NK-92 (cell line): ENCODE measurements around the gene EWSR1.
"Not testable (repeated sequence)": the region's sequence is repeated elsewhere in the genome, so short reads cannot be mapped to it uniquely, and the experiment has no call there.

Experiments
- DNase-seq: peaks from one replicate; lab custom pipeline; 2025; ENCODE audit not compliant: unreplicated experiment; lab: John Stamatoyannopoulos, UW

Gene EWSR1, protein sequence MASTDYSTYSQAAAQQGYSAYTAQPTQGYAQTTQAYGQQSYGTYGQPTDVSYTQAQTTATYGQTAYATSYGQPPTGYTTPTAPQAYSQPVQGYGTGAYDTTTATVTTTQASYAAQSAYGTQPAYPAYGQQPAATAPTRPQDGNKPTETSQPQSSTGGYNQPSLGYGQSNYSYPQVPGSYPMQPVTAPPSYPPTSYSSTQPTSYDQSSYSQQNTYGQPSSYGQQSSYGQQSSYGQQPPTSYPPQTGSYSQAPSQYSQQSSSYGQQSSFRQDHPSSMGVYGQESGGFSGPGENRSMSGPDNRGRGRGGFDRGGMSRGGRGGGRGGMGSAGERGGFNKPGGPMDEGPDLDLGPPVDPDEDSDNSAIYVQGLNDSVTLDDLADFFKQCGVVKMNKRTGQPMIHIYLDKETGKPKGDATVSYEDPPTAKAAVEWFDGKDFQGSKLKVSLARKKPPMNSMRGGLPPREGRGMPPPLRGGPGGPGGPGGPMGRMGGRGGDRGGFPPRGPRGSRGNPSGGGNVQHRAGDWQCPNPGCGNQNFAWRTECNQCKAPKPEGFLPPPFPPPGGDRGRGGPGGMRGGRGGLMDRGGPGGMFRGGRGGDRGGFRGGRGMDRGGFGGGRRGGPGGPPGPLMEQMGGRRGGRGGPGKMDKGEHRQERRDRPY

DNA sequence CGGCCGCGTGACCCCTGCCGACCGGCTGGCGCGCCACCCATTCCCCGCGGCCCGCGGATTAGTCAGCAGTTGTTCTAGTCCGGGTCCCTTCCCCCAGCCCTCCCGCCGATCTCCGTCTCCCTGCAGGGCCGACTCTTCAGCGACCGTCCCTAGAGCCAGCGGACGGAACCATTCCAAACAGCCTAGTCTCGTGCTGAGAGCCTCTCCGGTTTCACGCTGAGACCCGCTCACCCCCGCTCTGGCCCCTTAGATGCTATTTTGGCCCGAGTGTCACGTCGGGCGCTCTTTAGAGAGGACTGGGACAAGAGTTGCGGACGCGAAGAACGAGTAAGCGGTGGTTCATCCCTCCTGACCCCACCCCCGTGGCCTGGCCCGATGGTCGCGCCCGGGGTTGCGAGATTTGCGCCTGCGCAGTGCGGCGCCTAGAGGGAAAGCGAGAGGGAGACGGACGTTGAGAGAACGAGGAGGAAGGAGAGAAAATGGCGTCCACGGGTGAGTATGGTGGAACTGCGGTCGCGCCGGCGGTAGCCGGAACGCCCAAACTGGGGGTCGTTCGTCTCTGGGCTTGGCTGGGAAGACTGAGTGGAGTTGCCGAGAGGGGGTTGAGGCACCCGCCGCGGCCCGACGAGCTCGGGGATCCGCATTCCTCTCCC is at the start of gene EWSR1, which contains the start of gene RHBDD3:
EWSR1 (plus strand) TSS at position 411 of the 653 bp plus-strand sequence; CDS start at position 480, 69 bp downstream.
RHBDD3 (minus strand) TSS at position 124 of the 653 bp plus-strand sequence. CDS start 2,355 bp downstream, outside the sequence.
- peak; percentile 55 for DNase-seq

DNA sequence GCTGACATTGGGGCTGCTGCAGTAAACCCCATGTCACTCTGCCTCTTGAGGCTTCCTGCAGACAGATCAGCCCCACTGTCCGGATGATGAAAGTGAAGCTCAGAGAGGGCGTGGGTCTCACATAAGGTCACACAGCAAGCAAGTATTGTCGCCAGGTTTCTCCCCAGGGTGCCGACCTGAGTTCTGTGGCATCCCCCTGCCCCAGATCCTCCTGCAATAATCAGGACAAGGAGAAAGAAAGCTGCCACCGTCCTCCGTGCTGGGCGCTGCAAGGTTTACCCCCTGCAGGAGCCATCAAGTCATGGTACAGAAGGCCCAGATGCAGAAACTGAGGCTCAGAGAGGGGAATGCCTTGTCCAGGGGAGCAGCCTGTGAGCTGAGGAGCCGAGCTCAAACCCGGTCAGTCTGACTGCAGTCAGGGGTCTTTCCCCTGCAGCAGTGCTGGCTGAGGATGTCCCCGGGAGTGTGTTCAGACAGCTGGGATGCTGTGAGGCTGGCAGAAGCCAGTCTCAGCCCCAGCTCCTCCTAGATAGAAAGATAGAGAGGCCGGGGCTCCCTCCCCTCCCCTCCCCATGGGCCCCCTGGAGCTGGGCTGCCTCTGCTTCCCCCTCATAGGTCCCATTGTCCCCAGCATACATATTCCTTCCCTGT is 49.2 kb upstream of the EWSR1 start:
- no peak for DNase-seq

DNA sequence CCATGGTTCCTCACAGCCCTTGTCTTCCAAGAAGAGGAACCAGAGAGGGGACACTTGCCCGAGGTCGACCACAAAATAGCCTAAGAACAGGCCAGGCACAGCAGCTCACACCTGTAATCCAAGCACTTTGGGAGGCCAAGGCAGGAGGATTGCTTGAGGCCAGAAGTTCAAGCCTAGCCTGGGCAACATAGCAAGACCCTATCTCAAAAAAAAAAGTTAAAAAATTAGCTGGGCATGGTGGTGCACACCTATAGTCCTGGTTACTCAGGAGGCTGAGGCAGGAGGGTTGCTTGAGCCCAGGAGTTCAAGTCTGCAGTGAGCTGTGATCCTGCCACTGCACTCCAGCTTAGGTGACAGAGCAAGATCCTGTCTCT is 48.7 kb upstream of the EWSR1 start:
- not testable (repeated sequence) for DNase-seq

DNA sequence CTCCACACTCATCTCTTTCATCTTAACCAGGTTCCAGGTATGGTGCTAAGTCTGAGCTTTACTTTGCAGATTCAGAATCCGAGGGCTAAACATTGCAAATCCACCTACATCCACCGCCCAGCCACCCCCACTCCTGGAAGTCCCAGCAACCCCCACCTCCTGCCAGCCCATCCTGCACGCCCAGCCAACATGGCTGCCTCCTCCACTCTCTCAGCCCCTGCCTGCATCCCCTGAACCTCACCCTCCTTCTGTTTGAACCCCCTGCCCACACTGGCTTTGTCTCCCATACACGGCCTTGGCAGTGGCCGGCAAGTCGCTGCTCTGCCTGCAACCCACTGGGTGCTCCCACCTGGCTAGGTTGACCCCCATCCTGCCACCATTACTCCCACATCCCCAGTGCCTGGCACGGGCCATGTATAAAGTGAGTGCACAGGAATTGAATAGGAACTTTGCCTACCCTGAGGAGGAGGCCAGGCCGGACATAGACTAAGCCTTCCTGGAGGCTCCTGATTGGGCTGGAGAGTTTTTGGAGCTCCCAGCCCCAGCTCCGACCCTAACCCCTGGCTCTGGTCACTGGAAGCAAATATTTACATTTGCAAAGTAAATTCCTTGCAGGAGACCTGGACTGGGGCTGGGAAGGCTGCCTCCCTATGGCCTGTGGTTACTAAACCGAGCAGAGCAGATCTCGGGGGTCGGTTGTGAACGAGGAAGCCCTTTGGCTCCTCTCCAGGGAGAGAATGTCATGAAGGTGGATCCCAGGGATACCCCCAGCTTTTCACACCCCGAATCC is 48.0 kb upstream of the EWSR1 start:
- DNase-seq: no peak

DNA sequence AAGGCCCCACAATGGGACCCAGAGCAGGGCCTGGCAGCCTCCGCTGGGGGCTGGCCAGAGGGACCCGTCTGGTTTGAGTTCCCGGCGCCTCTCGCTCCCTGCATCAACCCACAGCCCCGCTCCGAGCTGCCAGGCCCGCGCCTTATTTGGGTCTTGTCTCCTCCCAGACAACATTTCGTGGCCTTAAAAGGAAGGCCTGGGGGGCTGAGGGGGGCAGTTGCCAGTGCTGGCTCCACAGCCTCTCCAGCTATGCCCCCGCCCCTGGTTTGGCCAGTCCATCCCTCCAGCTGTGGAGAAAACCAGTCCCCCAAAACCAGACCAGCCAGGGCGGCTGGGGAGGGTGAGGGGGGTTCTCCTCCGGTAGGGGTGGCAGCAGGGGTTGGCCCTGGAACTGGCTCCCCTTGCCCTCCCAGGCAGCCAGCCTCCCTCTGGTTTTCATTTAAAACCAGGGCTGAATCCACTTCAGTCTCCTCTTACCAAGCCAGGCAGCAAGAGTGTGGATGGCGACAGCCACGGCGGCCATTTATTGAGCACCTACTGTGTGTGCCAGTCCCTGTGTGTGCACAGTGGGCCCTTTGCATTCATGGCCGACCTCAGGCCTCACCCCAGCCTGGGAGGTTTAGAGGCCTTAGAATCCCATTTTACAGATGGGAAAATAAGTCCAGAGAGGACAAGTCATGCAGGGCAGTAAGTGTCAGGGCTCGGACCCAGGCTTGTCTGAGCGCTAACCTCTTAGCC is 43.8 kb upstream of the EWSR1 start:
- no peak for DNase-seq

DNA sequence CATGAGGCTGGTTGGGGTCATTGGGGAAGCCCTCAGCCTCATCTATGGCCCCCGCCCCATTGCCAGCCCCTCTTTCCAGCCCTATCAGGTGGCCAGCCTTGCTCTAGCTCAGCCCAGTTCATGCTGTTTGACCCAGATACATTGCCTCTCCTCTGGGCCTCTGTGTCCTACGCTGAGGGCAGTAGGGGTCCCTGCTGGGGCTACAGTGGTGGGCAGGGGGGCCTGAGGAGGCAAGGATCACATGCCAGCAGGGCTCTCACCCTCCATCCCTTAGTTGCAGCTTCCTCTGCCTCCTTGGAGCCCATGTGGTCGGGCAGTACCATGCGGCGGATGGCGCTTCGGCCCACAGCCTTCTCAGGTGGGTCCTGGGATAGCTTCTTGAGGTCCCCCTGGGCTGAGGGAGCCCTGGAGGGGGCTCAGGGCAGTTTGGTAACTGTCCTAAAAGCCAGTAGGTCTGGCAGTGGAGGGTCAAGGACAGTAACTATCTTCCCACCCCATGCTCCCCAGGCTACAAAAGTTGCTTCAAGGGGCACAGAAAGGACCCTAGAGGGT is 43.1 kb upstream of the EWSR1 start:
- DNase-seq: no peak

DNA sequence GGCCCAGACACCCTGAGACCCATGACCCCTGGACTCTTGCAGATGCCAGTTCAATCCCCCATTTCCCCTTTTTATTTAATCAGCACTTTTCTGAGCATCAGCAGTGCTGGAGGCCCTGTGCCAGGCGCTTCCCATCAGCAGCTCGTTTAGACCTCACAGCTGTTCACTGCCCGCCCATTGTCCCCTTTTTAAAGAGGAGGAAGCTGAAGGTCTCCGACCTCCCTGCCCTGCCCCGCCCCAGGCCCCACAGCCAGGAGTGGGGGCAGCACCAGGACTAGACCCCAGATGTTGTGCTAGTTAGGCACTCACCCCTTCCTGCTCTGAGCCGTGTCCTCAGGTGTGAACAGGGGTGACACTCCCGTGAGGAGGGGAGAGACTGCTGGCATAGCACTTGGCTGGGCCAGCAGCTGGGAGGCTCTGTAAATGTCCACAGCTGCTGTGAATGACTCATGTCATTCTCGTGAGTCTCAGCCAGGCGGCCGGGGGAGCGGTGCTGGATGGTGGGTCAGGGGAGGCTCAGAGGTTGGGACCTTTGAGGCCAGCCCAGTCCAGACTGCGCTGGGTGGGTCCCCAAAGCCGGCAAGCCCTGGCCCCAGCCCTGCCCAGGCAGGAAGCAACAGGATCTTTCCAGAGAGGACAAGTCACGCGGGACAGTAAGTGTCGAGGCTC is 42.5 kb upstream of the EWSR1 start:
- no peak for DNase-seq

DNA sequence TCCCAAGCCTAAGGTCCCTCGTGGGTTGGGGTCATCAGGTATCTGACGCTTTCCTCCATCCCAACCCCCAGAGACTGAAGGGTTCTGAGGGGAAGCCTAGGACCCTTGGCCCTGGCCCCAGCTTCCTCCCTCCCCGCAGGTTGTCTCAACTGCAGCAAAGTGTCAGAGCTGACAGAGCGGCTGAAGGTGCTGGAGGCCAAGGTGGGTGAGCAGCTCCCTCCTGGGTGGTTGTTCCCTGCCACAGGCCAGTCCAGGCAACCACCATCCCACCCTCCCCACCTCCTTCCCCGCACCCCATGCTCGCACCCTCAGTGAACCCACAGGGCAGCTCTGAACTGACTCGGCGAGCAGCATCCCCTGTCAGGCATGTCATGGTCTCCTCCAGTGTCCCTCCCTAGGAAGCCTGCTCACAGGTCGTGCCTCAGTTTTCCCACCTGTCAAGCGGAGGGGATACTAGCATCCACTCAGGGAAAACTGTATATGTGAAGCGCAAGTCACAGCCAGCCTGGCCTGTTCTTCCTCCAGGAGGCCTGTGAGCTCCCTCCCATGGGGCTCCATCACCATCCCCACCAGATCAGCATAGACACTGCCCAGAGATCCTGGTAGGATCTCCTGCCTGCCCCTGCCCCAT is 41.6 kb upstream of the EWSR1 start:
- DNase-seq: no peak

DNA sequence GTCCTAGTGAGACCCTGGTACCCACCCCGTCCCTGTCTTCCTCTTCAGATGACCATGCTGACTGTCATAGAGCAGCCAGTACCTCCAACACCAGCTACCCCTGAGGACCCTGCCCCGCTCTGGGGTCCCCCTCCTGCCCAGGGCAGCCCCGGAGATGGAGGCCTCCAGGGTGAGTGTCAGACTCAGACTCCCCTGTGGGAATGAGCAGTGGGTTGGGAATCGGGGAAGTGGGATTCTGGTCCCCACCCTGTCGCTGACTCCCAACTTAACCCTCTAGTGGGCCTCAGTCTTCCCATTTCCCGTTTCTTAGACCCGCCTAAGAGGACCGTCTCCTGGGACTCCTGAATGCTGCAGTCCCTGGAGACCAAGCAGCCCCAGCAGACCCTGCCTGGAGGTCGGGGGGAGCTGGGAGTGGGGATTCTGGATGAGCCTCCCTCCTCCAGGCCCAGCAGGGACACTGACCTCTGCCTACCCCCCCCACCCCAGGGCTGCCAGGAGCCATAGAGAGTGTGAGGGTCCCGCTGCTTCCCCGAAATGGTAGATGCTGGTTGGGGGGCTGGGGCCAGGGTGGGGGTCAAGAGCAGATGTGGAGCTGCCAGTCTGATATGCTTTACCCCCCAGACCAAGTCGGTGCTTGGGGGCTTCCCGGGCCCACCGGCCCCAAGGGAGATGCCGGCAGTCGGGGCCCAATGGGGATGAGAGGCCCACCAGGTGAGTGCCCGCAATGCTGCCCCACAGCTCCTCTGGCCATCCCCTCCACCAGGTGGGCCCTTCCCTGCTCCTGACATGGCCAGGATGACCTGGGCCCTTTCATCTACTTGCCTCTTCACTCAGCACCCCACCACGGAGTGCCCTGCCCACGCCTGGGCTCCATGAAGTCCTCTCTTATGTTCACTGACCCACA is 36.8 kb upstream of the EWSR1 start:
- no peak for DNase-seq

DNA sequence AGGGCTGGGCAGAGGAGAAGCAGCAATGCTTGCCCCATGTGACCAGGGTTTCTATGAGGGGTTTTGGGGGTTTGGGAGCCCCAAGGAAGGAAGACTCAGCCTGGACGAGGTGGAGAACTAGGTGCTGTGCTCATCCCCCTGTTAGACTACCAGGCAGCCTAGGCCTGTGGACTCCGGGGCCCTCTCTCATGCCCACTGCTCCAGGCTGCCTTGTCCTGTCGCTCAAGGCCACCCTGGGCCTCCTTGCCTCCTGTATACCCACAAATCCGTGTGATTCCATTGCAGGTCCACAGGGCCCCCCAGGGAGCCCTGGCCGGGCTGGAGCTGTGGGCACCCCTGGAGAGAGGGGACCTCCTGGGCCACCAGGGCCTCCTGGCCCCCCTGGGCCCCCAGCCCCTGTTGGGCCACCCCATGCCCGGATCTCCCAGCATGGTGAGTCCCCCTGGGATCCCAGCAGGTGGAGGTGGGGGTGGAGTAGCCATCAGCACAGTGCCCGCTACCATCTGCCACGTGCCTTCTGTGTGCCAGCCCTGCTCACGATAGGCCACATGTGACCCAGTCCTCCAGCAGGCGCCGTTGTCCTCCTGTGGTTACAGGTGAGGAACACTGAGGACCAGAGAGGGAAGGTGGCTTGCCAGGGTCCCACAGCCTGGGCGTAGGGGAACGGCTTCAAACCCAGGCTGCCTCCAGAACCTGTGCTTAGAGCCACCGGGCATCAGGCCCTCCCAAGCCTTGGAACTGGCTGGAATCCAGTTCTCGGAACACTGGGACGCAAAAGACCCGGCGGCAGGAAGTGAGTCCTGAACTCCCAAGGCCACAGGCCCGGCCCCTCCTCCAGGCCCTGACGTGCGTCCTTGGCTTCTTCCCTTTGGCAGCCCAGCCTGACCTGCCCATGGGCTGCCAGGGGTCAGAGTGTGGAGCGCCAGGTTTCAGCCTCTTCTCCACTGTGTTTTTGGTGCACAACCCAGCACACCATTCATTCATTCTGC is 35.8 kb upstream of the EWSR1 start:
- DNase-seq: no peak

DNA sequence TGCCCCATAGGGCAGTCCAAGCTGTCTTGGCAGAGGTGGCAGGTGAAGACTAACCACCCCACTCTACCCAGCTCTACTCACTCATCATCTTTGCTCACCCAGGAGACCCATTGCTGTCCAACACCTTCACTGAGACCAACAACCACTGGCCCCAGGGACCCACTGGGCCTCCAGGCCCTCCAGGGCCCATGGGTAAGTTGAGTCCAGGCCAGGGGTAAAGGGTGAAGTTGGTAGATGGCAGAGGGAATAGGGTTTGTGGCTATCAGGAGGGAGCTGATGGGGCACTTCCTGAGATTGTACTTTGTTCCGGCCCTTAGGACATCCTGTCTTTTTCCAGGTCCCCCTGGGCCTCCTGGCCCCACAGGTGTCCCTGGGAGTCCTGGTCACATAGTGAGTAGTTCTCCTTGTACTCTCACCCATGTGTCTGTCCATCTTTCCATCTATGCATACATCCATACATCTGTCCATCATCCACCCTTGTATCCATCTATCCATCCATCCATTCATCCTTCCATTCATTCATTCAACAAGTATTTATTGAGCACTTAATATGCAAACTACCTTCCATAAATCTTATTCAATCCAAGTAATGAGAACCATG is 34.7 kb upstream of the EWSR1 start:
- DNase-seq: no peak

DNA sequence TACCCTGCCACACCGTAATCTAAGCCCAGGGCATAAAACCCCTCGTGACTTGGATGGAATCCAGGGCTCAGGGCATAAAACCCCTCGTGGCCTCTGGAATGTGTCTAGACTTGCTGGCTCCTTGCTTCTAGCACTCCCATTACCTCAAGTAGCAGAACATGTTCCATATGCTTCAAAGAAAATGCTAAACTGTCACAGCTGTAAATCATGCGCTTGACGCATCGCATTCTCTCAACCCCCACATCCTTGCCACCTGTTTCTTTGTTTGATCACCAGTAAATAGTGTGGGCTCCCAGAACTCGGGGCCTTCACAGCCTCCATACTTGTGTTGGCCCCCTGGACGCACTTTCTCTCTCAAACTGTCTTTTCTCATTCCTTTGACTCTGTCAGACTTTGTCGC is 27.6 kb upstream of the EWSR1 start:
- DNase-seq: not testable (repeated sequence)

DNA sequence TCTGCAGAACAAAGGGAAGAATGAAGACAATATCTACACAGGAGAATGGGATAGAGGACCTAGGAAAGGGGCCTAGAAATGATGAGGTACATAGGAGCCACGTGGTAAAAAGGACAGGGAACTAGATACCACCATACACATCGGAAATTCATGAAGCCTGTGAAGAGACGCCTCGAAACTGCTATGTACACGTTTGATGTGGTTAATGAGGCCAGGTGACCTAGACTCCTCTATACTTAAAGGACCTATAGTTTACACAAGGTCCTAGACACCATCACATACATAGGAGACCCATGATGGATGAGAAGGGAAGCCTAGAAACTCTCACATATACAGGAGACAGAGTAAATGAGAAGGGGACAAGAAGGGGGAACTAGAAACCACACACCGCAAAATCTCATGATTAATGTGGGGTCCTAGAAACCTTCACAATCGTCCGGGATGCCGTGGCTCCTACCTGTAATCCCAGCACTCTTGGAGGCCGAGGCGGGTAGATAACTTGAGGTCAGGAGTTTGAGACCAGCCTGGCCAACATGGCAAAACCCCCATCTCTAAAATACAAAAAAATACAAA is 24.1 kb upstream of the EWSR1 start:
- DNase-seq: no peak

DNA sequence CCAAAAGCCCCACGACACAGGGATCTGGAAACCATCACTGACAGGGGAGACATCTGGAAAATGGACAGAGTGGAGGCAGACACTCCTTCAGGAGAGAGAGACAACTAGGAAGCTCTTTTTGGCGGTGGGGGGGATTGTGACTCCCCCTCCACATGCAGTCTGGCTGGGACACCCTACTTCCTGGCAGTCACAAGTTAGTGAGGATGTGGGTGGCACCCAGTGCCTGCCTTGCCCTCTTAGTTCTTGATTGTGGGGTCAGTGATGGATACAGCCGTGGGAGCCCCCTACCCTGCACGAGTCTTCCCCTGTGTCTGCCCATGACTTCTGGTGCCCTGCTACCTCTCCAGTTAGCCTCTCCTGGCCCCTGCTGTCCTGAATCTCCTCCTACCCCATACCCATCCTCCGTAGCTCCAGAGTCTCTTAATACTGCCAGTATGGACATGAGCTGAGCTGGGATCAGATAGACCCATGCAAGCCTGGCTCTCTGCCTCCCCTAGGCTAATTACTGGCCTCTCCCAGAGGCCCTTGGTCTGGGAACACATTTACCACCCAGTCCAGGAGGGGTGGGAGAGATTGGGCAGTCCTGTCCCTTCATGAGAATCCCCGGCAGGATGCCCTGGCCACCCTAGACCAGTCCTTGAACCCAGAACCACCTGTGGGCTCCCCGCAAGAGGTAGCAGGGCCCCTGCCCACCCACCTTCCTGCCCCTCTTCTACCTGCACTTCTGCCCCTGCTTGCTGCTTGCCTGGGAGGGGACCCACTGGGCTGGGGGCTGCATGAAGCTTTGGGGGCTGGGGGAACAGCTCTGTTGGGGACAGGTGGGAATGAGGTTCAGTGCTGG is 23.1 kb upstream of the EWSR1 start:
- no peak for DNase-seq
